Kidney epithelial cell (primary cell): ENCODE data around the gene SAMM50. TPM values are rescaled to one million over a fixed set of nuclear protein-coding genes. Genes with fewer than 3 reads are reported as not detected.

ENCODE experiments used
- DNase-seq: peaks from one replicate; pipeline ENCODE4 v3.0.0-alpha.2; 2010; ENCODE audit warnings: low read depth
- H3K27me3 ChIP-seq: 2 replicates; pipeline ENCODE4 v1.6.0; 2011; ENCODE audit warnings: low read length; ENCODE audit not compliant: control insufficient read depth, insufficient read depth
- H3K36me3 ChIP-seq: 2 replicates; pipeline ENCODE4 v1.5.1; 2011; ENCODE audit warnings: low read length; ENCODE audit not compliant: control insufficient read depth, insufficient read depth
- H3K4me3 ChIP-seq: 2 replicates; pipeline ENCODE4 v1.5.1; 2011; ENCODE audit warnings: low read depth, mild to moderate bottlenecking, control low read depth, low read length
- total RNA-seq: library from RNA; depleted of rRNA; stranded (reverse); fragments of >200 nt; gene quantifications from 2 replicates; pipeline ENCODE4 v1.2.3, GENCODE V29; 2015
- TF ChIP-seq, protein P1 (sequence below): IDR thresholded peaks from 2 replicates; pipeline ENCODE4 v1.5.1; 2011; ENCODE audit warnings: mild to moderate bottlenecking, moderate library complexity, low read length, control low read depth, inconsistent platforms; ENCODE audit not compliant: insufficient read depth, poor library complexity, severe bottlenecking

The SAMM50 gene
- total RNA-seq, 1 donor from 2014 or later = 41.4 TPM

DNA sequence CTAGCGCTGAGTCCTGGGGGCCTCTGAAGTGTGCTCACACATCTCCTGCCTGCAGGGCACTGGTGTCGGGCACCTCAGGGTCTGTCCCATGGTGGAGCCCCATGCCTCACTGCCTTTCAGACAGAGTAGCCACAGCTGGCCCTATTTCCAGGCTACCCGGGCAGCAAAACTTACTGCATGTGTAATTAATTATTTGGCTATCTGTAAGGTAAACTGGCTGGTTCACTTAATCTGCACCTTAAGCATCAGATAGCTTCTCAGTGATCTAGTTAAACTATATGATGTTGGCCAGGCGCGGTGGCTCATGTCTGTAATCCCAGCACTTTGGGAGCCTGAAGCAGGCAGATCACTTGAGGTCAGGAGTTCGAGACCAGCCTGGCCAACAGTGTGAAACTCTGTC lies 26.3 kb upstream of the SAMM50 start:
- no peak for DNase-seq
- TF ChIP-seq, protein P1, sequence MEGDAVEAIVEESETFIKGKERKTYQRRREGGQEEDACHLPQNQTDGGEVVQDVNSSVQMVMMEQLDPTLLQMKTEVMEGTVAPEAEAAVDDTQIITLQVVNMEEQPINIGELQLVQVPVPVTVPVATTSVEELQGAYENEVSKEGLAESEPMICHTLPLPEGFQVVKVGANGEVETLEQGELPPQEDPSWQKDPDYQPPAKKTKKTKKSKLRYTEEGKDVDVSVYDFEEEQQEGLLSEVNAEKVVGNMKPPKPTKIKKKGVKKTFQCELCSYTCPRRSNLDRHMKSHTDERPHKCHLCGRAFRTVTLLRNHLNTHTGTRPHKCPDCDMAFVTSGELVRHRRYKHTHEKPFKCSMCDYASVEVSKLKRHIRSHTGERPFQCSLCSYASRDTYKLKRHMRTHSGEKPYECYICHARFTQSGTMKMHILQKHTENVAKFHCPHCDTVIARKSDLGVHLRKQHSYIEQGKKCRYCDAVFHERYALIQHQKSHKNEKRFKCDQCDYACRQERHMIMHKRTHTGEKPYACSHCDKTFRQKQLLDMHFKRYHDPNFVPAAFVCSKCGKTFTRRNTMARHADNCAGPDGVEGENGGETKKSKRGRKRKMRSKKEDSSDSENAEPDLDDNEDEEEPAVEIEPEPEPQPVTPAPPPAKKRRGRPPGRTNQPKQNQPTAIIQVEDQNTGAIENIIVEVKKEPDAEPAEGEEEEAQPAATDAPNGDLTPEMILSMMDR = no peak
- no peaks in the 10 kb centered on the region for H3K36me3 ChIP-seq
- no peak overlapping the region for H3K4me3 ChIP-seq
- no peaks in the 10 kb centered on the region for H3K27me3 ChIP-seq

DNA sequence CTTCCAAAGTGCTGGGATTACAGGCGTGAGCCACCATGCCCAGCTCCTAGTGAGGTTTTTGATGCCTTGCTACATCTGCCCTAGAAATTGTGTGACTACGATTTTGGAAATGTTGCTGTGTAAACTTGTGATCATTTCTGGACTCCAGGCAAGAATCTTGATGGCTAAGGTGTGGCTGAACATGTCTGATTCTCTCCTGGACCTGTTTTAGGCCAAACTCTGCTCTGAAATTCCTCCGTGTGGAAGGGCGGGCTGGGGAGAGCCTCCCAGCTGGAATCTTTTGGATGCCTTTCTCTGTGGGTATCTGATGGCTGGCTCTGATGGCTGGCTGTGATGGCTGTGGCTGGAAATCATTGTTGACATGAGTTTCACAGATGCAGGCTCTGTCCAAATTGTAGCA lies 23.5 kb upstream of the SAMM50 start:
- H3K27me3 ChIP-seq = no peaks in the 10 kb centered on the region
- DNase-seq = no peak
- TF ChIP-seq, protein P1 = no peak
- H3K36me3 ChIP-seq = no peaks in the 10 kb centered on the region
- no peak overlapping the region for H3K4me3 ChIP-seq

DNA sequence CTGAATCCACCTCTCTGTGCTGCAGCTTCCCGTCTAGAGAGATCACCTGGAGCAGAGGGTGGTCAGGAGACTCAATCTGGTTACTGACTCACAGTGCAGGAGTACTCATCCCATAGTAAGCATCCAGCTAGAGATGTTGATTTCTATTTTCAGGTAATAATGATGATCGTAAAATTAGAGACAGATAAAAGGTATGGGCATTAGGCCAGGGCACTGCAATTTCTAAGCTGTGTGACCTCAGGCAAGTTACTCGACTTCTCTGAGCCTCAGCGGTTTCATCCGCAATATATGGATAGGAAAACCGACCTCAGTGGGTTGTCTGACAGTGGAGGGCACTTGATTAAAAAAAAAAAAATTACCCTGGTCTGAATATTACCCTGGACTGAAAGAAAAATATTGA lies 13.8 kb upstream of the SAMM50 start:
- no peaks in the 10 kb centered on the region for H3K36me3 ChIP-seq

DNA sequence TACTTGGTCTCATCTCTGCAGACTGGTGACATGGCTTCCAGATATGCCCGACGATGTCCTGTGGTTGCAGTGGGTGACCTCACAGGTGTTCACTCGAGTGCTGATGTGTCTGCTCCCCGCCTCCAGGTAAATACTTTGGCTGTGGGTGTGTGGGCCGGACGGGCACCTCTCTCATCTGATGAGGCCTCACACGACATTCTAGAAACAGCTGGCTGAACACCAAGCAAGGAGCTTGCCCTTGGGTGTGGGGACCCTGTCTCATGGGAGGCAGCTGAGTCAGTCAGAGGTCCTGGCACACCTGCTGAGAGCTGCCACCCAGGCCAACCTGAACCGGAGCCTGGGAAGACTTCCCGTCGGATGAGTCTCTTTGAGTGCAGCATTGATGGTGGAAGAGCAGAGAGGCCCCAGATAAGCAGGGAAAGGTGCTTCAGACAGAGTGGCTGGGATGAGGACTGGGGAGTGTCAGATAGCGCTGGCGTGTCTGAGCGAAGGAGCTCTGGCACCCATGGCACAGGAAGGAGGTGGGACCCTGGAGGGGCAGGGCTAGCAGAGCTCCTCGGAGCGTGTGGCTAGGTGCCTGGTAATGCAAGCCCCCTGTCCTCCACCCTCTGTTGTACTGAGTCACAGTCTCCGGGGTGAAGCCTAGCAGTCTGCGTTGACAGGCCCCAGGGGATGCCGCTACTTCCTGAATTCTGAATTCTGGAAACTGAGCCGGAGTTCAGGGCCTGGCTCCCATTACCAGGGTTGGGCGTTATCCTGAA lies 10.4 kb upstream of the SAMM50 start:
- Histone ChIP-seq H3K27me3 (no peaks in the 10 kb centered on the region), H3K4me3 (no peak overlapping the region), H3K36me3 (no peaks in the 10 kb centered on the region)
- TF ChIP-seq, protein P1 = no peak
- DNase-seq = no peak

More for the DNA sequence above, 13.8 kb upstream of the SAMM50 start:
- TF ChIP-seq, protein P1 = no peak
- DNase-seq = no peak
- H3K27me3 ChIP-seq = no peaks in the 10 kb centered on the region
- H3K4me3 ChIP-seq = no peak overlapping the region

DNA sequence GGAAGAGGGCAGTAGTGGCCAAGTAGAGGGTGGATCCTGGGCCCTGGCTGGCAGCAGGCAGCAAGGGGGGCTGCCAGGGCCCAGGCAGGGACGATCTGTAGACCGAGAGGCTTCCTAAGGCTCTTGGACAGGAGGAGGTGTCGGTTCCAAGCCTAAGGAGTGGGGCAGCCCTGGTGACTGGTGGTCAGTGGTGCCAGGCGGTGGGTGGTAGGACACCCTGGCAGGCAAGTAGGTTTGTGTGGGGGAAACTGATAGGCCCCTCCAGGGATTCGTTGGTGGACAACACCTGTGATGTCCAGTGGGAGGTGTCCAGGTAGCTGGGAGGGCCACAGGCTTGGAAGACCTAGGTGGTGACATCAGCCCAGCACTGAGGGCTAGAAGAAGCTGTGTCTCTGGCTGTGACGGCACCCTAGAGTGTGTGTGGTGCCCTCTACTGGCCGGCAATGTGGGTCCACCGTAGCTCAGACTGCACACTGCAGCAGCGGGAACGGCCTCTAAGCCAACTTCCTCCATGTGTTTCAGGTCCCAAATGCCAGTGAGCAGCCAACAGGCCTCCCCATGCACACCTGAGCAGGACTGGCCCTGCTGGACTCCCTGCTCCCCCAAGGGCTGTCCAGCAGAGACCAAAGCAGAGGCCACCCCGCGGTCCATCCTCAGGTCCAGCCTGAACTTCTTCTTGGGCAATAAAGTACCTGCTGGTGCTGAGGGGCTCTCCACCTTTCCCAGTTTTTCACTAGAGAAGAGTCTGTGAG lies 9.4 kb upstream of the SAMM50 start:
- Histone ChIP-seq H3K36me3 (no peaks in the 10 kb centered on the region), H3K27me3 (no peaks in the 10 kb centered on the region), H3K4me3 (no peak overlapping the region)
- TF ChIP-seq, protein P1 = peak; percentile 84
- DNase-seq = no peak
